HG03520 (cell line): ENCODE measurements around the gene SAP30BP.

ENCODE experiments used
- ATAC-seq: cut with Tn5 transposase; IDR thresholded peaks from one replicate; pipeline ENCODE4 v1.9.1; 2021; ENCODE audit warnings: mild to moderate bottlenecking, moderate library complexity; ENCODE audit not compliant: unreplicated experiment

Gene SAP30BP

DNA sequence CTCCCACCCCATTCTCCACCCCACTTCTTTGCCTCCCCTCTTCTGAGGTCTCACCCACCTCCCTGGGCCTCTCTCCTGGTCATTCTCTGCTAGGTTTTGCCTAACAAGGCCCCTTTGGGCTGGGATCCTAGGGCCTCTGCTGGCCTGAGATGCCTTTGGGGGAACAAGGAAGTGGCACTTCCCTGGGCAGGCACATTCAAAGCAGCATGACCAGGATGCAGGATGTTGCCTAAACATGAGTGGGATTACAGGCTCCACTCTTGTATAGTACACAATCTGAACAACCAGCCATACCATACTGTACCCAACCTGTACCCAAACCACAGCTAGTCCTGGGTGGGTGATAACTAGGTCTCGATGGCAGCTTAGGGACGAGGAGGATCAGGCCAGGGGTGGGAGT, 88.9 kb downstream of the SAP30BP start:
- ATAC-seq: no peak

DNA sequence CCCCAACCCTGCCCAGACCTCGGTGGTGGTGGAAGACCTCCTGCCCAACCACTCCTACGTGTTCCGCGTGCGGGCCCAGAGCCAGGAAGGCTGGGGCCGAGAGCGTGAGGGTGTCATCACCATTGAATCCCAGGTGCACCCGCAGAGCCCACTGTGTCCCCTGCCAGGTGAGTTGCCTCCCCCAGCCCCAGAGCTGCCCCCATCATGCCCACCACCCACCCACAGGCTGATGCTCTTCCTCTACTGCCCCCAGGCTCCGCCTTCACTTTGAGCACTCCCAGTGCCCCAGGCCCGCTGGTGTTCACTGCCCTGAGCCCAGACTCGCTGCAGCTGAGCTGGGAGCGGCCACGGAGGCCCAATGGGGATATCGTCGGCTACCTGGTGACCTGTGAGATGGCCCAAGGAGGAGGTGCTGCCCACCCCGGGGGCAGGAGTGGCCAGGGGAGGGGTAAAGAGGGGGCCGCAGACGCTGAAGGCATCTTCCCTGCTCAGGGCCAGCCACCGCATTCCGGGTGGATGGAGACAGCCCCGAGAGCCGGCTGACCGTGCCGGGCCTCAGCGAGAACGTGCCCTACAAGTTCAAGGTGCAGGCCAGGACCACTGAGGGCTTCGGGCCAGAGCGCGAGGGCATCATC, 89.4 kb downstream of the SAP30BP start:
- no peak for ATAC-seq

- no peak for ATAC-seq
These were observed 90.0 kb downstream of the SAP30BP start for GRCh38 chr17:75757086-75757681.
